GM18498 (cell line): Measurements from ENCODE around the gene SGO1.

Experiments used
- ATAC-seq: cut with Tn5 transposase; IDR thresholded peaks from one replicate; pipeline ENCODE4 v1.9.1; 2021; ENCODE audit warnings: mild to moderate bottlenecking, moderate library complexity; ENCODE audit not compliant: unreplicated experiment

The SGO1 gene

DNA sequence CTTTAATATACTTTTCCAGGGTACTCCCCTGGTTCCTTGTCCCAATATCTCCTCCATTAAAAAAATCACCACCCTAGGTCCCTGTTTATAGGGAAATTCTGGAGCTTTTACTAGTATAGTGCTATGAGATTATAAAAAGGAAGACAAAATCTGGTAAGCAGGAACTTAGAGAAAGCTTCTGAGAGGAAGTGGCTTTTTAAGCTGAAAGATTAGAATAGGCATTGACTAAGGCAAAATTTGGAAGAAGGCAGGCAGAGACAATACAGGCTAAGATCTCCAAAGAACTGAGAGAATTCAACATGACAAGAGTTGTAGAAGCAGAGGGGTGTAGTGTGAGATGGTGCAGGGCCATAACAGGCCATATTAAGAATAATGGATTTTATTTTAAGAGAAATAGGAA lies 25.8 kb downstream of the SGO1 start:
- no peak for ATAC-seq

DNA sequence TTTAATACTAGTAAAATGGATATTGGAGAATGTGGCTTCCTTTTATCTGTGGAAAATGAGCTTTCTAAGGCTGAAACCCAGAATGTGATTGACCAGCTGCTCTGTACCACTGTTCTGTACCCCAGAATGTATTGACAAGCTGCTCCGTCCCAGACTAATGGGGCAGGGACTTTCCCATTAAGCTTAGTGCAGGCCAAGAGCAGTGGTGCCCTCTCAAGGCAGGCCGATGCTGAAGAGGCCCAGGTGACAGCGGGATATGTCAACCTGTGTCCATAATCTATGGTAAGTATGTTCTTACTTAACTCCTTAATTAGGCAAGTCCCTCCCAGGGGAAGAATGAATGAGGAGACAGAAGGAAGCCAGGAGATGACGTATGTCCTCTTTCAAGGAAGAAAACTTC lies 31.1 kb downstream of the SGO1 start:
- no peak for ATAC-seq

- no peak for ATAC-seq
These were observed 31.9 kb downstream of the SGO1 start for GRCh38 chr3:20154078-20154477.

- no peak for ATAC-seq
These were observed 37.5 kb downstream of the SGO1 start for GRCh38 chr3:20148466-20148865.

DNA sequence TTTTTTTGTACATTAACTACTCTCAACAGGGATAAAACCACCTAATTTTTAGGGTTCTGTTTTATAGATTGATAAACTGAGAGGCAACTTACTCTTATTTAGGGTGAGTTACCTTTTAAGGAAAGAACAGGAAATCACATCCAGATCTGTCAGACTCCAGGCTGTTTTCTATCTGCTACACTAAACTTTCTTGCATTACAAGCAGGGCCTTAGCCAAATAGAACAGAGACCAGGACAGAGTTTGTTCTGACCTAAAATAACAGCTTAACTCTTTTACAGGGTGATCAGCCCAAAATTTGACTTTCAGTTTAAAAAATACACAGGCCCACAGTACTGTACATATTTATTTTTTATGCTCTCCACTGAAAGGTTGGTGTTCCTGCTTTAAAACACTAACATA lies 38.6 kb downstream of the SGO1 start:
- no peak for ATAC-seq

- ATAC-seq = no peak
These were observed 39.7 kb downstream of the SGO1 start for GRCh38 chr3:20146301-20146700.

DNA sequence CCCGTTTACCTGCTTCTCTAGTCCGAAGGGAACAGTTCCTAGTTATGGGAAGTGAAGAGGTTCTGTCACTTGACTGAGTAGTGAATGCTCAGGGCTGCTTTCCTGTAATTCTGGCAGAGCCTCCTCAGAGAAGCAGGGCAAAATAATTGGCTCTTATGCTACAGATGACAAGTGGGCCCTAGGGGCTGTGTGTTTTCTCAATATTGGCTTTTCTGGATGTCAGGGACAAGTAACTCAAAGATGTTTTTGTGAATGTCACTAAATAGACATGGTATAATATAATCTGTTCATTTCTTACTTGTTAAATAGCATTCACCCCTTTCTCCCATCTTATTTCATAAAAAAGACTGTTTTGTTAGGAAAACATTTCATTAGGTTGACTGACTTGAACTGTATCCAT lies 40.1 kb downstream of the SGO1 start:
- no peak for ATAC-seq

DNA sequence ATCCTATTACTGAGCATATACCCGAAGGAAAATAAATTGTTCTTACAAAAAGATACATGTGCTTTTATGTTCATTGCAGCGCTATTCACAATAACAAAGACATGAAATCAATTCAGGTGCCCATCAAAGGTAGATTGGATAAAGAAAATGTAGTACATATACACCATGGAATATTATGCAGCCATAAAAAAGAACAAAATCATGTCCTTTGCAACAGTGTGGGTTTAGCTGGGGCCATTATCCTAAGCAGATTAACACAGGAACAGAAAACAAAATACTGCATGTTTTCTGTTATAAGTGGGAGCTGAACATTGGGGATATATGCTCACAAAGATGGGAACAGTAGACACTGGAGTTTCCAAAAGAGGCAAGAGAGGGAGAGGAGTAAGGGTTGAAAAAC lies 42.5 kb downstream of the SGO1 start:
- no peak for ATAC-seq

DNA sequence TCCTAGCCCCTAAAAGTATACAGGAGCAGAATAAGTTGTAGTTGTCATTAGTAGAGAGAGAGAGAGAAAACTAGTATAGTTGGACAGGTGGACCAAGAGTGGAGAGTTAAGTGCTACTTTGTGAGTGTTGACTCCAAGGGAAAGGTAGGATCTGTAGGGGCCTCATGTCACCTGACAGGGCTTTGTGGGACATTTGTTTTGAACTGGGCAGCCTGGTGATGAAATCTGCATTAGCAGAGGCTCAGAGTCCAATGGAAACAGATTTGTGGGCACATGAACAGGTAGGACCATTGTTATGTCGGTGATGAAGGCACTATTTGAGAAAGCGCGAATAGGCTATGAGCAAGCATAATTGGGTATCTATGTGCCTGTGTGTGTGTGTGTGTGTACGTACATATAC lies 43.5 kb downstream of the SGO1 start:
- no peak for ATAC-seq

- no peak for ATAC-seq
These were observed 44.2 kb downstream of the SGO1 start for GRCh38 chr3:20141851-20142250.

DNA sequence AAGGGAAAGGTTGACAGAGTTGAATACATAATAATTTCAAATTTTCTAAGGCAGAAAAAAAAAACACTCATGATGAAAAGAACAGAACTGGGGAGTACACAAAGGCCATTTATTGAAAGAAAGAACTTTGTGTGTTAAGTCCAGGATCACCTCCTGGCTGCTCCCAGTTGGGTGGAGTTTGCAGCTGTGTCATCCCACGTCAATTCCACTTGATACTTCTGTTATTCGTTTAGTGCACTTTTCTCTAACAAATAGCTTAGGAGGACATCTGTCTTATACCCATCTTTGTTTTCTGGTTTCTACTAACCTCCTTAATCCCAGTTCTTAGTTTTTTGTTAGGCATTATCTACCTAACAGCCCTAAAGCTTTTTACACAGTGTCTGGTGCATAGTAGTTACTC lies 44.7 kb downstream of the SGO1 start:
- ATAC-seq = no peak

GRCh38 chr3:20140881-20141280 lies 45.1 kb downstream of the SGO1 start:
- ATAC-seq = no peak

GRCh38 chr3:20137647-20138046 lies 48.4 kb downstream of the SGO1 start:
- ATAC-seq = no peak

- ATAC-seq = no peak
These were observed 49.8 kb downstream of the SGO1 start for GRCh38 chr3:20136231-20136630.

DNA sequence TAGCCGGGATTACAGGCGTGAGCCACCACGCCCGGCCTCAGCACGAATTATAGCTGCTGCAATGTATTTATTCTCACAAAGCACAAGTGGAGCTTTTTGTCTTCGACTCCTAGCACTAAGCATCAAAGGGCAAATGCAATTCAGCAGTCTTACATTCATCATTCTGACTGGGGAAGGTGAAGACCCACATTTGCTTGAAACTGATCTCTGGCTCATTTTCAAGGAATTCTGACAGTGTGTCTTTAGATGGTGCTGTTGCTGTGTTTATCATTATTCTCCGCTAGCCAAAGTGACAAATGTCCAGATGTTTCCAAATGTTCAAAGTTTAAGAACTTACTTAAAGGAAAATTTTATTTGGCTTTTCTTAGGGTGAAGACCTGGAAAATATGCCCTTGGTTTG lies 55.9 kb downstream of the SGO1 start:
- ATAC-seq = no peak

DNA sequence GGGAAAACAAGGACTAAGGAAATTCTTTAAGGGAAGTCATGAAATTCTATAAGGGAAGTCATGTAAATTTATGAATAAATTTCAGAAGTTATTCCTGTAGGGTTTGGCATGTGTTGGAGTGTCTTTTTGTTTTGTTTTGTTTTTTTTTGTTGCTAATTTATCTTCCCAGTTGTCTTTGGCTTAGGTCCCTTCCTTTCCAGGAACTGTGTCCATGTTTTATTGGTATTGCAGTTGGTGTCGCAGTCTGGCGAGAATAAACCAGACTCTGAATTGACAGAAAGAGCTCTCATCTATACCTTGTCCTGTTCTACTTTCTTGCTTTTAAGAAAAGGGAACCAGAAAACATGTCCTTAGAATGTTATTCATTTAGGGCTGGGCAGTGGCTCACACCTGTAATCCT lies 57.6 kb downstream of the SGO1 start:
- ATAC-seq = no peak

DNA sequence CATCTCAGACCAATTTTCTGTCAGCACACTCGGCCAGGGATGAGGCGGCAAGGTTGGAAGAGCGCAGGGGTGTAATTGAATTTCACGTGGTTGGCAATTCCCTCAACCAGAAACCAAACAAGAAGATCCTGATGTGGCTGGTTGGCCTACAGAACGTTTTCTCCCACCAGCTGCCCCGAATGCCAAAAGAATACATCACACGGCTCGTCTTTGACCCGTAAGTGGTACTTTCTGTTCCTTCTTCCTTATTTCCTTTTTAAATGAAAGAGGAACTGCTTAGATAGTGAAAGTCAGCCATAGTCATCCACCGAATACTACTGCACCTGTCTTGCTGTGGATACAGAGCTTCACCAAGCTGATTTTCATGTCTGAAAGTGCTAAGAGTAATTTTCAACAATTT lies 60.1 kb downstream of the SGO1 start:
- peak; percentile 100 for ATAC-seq

DNA sequence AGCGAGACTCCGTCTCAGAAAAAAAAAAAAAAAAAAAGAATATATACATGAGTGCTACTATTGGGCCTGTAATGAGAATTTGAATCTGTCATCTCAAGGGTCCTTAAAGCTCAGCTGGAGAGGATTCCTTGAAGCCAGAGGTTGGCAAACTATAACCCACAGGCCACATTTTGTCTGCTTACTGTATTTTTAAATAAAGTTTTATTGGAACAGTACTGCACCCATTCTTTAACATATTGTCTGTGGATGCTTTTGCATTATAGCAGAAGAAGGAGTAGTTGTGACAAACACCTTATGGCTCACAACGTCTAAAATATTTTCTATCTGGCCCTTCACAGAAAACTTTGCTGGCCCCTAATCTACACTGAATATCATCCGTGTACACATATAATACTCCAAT lies 60.7 kb downstream of the SGO1 start:
- ATAC-seq = no peak

- ATAC-seq = no peak
These were observed 62.8 kb downstream of the SGO1 start for GRCh38 chr3:20123131-20123652.

DNA sequence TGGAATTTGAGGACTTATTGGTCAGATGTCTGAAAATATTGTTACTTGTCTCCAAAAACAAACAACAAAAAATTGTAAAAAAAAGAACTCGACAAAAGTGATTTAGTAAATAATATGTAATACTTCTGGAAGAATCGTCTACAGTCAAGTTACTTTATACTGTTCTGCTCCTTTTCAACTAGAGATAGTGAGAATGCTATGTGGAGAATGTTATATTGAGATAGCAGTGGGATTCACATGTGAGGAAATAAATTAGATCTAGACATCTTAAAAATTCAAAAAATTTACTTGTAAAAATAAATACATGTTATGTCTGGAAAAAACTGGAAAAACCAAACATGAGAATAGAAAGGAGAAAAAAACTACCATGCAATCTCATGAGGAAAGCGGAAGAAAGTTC lies 64.9 kb downstream of the SGO1 start:
- no peak for ATAC-seq
